T-helper 1 cell treated with Interleukin-12 subunit alpha and Interleukin-12 subunit beta and Interleukin-4 antibody, amounts not matched to agents 30 μg/mL and 1 μg/mL, for 36 hours (primary cell): ENCODE results near the gene PHF13.
"Not testable (repeated sequence)": the region's sequence is repeated elsewhere in the genome, so short reads cannot be mapped to it uniquely, and the experiment has no call there.

Source experiments
- H3K27ac Mint-ChIP-seq: one replicate; pipeline ENCODE4 v1.8.0; 2021; ENCODE audit warnings: mild to moderate bottlenecking, mixed read lengths
- H3K27me3 Mint-ChIP-seq: one replicate; pipeline ENCODE4 v1.8.0; 2021; ENCODE audit warnings: low read depth, mixed read lengths
- H3K36me3 Mint-ChIP-seq: one replicate; pipeline ENCODE4 v1.8.0; 2021; ENCODE audit warnings: low read depth, mixed read lengths
- H3K4me1 Mint-ChIP-seq: one replicate; pipeline ENCODE4 v1.8.0; 2021; ENCODE audit warnings: low read depth, mixed read lengths
- H3K4me3 Mint-ChIP-seq: one replicate; pipeline ENCODE4 v1.8.0; 2021; ENCODE audit warnings: mild to moderate bottlenecking, moderate library complexity, mixed read lengths
- H3K9me3 Mint-ChIP-seq: one replicate; pipeline ENCODE4 v1.8.0; 2021; ENCODE audit warnings: mixed read lengths

The PHF13 gene

DNA sequence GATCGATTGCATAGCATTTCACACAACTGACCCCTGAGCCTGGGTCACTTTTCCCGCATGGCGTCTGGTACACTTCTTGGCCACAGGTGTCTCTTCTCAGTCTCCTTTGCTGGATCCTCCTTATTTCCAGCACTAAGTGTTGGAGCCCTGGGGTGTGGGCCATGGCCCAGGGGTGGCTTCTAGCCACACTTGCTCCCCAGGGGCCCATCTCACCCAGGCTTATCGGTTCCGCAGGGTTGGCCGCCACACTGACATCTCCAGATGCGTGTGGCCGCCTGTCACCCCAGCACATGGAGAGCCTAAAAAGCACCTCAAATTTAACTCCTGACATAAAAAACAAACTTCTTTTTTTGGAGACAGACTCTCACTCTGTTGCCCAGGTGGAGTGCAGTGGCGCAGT is 13.5 kb downstream of the PHF13 start:
- peak overlapping the region; percentile 95 for H3K4me3 Mint-ChIP-seq
- H3K27me3 Mint-ChIP-seq, result no peaks in the 10 kb centered on the region
- H3K27ac Mint-ChIP-seq, result no peak overlapping the region
- H3K36me3 Mint-ChIP-seq, result peaks cover 28% of the 10 kb centered on the region
- no peaks in the 10 kb centered on the region for H3K9me3 Mint-ChIP-seq
- peaks cover 21% of the 10 kb centered on the region for H3K4me1 Mint-ChIP-seq

DNA sequence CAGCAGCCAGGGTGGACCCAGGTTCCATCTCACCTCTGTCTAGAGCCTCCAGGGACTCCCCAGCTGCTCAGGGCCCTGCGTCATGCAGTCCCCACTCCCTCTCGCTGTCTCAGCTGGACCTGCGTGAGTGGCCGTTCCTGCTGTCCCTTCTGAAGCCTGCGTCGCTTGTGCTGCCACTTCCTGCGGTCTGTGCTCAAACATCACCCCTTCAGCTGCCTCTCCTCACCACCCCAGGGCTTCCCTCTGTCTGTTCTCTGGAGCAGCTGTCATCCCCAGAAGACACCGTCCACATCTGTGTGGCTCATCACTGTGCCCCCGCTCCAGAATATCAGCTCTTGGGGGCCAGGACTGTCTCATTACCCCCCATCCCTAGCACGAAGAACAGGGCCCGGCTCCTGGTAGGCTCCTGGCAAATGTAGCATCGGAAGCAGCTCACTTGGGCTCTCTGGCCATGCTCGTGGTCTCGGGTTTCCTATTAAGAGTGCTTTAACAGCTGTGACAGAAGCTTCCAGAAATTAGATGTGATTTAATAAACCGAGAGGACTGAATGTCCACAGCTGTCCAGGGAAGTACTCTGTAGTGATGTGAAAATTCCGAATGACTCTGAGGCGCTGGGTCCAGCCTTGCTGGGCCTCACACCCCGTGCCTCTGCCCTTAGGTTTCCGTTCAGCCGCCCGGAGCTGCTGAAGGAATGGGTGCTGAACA is 14.5 kb downstream of the PHF13 start:
- Mint-ChIP-seq H3K4me1 (peaks cover 19% of the 10 kb centered on the region), H3K9me3 (no peaks in the 10 kb centered on the region), H3K27me3 (no peaks in the 10 kb centered on the region), H3K4me3 (peak overlapping the region; percentile 49), H3K27ac (peak overlapping the region; percentile 38), H3K36me3 (peaks cover 26% of the 10 kb centered on the region)

DNA sequence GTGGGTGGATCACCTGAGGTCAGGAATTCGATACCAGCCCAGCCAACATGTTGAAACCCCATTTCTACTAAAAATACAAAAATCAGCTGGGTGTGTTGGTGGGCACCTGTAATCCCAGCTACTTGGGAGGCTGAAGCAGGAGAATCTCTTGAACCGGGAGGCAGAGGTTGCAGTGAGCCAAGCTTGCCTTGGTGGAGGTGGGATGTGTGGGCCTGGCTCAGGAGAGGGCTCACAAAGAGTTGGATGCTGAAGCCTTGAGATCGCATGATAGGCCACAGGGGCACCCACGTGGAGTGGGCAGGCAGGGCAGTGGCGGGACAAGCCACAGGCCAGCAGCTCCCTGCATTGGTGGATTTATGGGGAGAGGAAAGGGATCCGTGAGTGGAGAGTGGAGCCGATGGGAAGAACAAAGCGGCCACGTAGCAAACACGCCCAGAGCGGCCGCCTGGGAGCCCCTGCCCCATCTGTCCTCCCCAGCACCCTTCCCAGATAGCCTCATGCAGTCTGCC is 15.5 kb downstream of the PHF13 start:
- H3K4me3 Mint-ChIP-seq, result no peak overlapping the region
- no peak overlapping the region for H3K27ac Mint-ChIP-seq
- peaks cover 18% of the 10 kb centered on the region for H3K4me1 Mint-ChIP-seq
- H3K27me3 Mint-ChIP-seq, result no peaks in the 10 kb centered on the region
- peaks cover 27% of the 10 kb centered on the region for H3K36me3 Mint-ChIP-seq
- H3K9me3 Mint-ChIP-seq, result no peaks in the 10 kb centered on the region

DNA sequence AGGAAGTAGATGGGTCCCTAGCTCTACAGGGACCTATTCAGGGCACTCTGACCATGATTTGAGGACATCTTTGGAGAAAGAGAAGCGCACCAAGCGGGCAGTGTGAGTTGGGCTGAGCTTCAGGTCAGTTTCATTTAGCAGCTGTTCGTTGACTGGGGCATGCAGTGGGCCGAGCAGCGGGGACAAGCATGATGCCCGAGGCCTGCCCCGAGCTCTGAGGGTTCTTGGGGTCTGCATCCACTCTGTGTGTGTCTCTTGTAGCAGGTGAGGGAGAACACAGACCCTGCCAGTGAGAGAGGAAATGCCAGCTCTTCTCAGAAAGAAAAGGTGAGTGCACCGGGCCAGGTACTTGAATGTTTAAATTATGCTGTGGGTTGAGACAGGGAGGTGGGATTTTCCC is 16.5 kb downstream of the PHF13 start:
- peaks cover 28% of the 10 kb centered on the region for H3K36me3 Mint-ChIP-seq
- H3K27me3 Mint-ChIP-seq, result no peaks in the 10 kb centered on the region
- H3K4me3 Mint-ChIP-seq, result no peak overlapping the region
- peaks cover 14% of the 10 kb centered on the region for H3K4me1 Mint-ChIP-seq
- H3K9me3 Mint-ChIP-seq, result no peaks in the 10 kb centered on the region
- H3K27ac Mint-ChIP-seq, result no peak overlapping the region

DNA sequence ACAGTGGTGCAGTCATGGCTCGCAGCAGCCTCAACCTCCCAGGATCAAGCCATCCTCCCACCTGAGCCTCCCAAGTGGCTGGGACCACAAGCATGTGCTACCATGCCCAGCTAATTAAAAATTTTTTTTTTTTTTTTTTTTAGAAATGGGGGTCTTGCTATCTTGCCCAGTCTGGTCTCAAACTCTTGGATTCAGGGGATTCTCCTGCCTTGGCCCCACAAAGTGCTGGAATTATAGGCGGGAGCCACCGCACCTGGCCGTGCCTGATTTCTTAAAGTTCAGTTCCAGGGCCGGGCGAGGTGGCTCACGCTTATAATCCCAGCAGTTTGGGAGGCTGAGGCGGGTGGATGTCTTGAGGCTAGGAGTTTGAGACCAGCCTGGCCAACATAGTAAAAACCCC is 17.5 kb downstream of the PHF13 start:
- Mint-ChIP-seq H3K9me3 (no peaks in the 10 kb centered on the region), H3K27ac (no peak overlapping the region), H3K4me3 (no peak overlapping the region), H3K4me1 (peaks cover 14% of the 10 kb centered on the region), H3K27me3 (no peaks in the 10 kb centered on the region), H3K36me3 (peaks cover 26% of the 10 kb centered on the region)

DNA sequence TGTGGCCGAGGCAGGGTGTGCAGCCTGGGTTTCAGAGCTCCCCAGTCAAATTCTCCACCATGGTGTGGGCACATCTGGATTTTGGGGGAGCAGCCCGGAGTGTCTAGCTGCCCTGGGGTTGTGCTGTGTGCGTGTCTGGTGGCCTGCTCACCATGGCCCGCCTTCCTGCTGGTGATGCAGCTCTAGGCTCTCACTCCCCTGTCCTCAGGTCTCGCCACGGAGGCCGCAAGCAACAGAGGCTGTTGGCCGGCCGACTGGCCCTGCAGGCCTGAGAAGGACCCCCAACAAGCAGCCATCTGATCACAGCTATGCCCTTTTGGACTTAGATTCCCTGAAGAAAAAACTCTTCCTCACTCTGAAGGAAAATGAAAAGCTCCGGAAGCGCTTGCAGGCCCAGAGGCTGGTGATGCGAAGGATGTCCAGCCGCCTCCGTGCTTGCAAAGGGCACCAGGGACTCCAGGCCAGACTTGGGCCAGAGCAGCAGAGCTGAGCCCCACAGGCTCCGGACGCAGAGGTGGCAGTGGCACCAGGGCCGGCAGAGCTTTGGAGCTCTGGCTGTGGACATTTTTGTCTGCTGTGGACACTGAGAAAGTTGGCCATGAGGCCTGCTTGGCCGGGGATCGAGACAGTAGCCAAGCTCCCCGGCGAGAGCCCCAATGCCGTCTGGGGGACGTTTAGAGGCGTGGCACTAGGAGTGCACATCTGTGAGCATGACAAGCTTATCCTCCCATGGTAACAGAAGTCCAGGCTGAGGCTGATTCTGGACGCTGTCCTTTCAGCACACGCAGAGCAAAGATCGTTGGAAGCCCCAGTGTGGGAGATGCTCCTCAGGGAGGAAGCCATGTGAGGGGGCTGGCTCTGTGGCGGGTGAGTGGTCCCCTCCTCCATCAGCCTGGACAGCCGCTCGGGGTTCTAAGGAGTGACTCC is 19.3 kb downstream of the PHF13 start:
- H3K36me3 Mint-ChIP-seq, result peaks cover 22% of the 10 kb centered on the region
- H3K9me3 Mint-ChIP-seq, result no peaks in the 10 kb centered on the region
- no peak overlapping the region for H3K4me3 Mint-ChIP-seq
- no peak overlapping the region for H3K27ac Mint-ChIP-seq
- no peaks in the 10 kb centered on the region for H3K27me3 Mint-ChIP-seq
- H3K4me1 Mint-ChIP-seq, result peaks cover 1% of the 10 kb centered on the region

DNA sequence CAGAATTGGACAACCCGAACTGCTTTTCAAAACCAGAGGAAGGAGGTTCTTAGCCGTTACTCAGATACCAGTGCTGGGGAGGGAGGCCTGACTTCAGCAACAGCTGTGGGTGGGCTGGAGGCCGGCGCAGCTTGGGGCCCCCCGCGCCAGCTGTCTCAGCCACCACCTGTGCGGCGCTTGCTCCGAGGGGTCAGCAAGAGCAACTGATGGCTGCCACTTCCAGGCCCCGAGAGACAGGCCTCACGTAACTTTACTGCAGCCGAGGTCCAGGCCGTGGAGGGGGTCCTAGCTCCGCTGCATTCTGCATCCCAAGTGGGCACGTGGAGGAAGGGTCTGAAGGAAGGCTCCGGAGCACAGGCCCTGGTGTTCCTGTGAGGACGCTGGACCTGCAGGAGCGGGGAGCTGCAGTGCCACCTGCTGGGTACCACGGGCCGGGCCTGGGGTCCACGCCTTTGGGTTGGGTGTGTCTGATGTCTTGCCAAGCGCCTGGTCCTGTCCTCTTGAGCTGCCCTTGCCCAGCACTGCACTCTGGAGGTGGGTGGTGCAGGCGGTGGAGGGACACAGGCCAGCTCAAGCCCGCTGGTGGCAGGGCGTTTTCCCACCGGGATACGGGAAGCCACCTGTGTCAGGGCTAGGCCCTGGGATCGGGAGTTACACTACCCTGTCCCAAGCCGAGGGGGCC is 21.0 kb downstream of the PHF13 start:
- Mint-ChIP-seq H3K4me1 (no peaks in the 10 kb centered on the region), H3K9me3 (no peaks in the 10 kb centered on the region), H3K4me3 (no peak overlapping the region), H3K27me3 (no peaks in the 10 kb centered on the region), H3K27ac (no peak overlapping the region), H3K36me3 (peaks cover 18% of the 10 kb centered on the region)

DNA sequence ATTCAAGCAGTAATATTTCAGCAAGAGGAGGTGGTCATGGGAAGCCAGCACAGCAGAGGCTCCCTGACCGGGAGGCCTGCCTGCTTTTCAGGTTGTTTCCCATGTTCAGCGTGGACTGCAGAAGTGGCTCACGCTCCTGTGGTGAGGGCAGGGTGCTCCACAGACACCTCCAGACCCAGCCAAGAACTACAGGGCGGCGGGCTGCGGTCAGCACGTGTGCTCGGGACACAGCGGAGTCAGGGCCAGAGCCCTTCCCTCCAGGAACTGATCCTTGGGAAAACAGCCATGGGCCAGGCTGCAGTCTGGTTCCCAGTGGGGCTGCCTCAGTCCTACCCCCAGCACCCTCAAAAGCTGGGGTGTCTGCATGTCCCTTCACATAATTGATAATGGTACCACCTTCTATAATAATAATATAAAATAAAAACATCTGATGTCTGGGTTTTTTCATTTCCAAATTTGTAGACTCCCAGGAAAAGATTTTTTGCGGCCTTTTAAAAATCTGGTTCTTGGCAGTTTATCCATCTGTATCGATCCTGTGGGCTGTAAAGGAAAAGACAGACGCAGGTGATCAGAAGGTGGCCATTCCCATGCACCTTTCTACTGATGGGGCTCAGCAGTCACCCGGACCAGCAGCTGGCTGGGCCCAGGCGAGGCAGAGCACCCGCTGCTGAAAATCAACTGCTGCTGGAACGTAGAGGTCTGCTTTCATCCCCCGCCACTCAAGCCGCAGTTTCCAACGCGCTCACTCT is 21.8 kb downstream of the PHF13 start:
- no peak overlapping the region for H3K4me3 Mint-ChIP-seq
- H3K27ac Mint-ChIP-seq, result no peak overlapping the region
- peaks cover 12% of the 10 kb centered on the region for H3K36me3 Mint-ChIP-seq
- no peaks in the 10 kb centered on the region for H3K27me3 Mint-ChIP-seq
- H3K9me3 Mint-ChIP-seq, result no peaks in the 10 kb centered on the region
- no peaks in the 10 kb centered on the region for H3K4me1 Mint-ChIP-seq

DNA sequence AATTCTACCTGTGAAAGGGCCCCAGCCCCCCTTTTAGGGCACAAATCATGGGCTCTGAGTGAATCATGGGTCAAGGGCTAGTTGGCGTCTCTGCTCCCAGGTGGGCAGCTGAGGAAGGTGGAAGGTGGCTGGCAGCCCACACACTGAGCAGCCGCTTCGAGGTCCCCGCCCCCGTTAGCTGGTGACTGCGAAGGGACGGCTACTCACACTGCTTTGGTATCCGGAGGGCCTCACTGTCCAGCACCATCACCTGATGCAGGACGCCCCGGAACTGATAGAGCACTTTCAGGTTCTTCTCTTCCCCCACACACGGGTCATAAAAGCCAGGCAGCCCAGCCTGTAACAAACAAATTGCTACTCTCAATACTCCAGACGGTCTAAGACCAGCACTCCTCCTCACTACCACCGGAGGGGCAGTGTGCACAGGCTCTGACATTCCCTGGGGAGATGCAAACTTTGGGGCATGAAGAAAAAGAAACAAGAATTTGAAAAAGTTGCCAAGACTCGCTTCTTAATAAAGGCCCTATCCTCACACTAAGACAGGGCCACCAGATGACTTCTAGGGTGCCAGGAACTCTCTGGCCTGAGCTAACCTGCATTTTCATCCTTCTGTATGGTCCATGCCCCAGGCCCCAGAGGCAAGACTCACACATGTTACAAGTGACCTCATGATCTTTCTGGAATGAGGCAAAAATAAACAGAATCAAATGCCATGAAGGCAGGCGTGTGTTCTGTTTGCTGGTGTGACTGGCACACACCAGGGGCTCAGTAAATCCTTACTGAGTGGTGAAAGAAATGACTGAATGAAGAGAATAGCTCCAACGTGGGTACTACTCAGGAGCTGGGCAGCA is 22.6 kb downstream of the PHF13 start:
- Mint-ChIP-seq H3K27ac (no peak overlapping the region), H3K27me3 (no peaks in the 10 kb centered on the region), H3K4me3 (no peak overlapping the region), H3K36me3 (peaks cover 12% of the 10 kb centered on the region), H3K4me1 (no peaks in the 10 kb centered on the region), H3K9me3 (no peaks in the 10 kb centered on the region)

DNA sequence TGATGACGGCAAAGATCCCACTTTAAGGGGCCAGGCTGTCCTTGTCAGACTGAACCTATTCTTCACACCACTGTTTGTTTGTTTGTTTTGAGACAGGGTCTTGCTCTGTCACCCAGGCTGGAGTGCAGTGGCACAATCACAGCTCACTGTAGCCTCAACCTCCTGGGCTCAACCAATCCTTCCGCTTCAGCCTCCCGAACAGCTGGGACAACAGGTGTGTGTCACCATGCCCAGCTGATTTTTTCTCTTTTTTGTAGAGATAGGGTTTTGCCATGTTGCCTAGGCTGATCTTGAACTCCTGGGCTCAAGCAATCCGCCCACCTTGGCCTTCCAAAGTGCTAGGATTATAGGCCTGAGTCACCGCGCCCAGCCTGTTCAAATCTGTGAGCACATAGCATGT is 23.2 kb downstream of the PHF13 start:
- not testable (repeated sequence) for H3K27me3 Mint-ChIP-seq, H3K4me1 Mint-ChIP-seq, H3K4me3 Mint-ChIP-seq, H3K9me3 Mint-ChIP-seq, H3K27ac Mint-ChIP-seq
- peaks cover 15% of the 10 kb centered on the region for H3K36me3 Mint-ChIP-seq

DNA sequence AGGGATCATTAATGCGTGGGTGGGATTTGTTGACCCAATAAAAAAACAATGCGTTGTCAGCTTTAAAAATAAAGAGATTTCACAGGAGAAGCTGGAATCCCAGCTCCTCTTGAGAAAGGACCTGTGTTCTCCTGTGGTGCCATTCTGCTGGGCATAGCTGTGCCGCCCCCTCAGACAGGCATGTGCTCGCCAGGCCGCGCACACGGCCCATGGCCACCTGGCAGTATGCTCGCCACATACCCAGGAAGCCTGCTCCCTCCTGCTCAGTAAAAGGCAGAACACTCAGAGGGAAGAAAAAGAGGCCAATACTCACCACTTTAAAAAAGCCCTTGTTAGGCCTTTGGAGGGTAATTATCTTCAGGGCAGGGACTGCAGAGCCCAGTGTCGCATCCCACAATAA is 24.2 kb downstream of the PHF13 start:
- no peaks in the 10 kb centered on the region for H3K27me3 Mint-ChIP-seq
- peaks cover 20% of the 10 kb centered on the region for H3K36me3 Mint-ChIP-seq
- no peak overlapping the region for H3K27ac Mint-ChIP-seq
- no peaks in the 10 kb centered on the region for H3K9me3 Mint-ChIP-seq
- H3K4me1 Mint-ChIP-seq, result no peaks in the 10 kb centered on the region
- H3K4me3 Mint-ChIP-seq, result no peak overlapping the region

DNA sequence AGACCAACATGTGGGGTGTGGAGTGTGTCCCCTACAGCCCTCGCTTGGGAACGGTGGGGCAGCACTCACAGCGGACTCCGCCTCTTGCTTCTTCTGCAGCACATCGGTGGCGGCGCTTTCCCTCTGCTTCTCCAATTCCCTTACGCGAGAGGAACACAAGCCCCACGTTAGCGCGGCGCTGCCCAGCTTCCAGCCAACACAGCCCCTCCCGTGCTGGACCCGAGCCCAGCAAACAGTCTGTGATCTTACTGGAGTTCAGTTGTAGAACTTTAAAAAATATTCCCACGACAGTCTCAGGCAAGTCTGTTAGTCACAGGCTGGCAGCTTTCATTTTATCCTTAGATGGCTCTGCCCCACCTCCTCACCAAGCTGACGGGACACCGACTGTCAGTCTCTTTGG is 24.7 kb downstream of the PHF13 start:
- Mint-ChIP-seq H3K36me3 (peaks cover 18% of the 10 kb centered on the region), H3K27me3 (no peaks in the 10 kb centered on the region), H3K4me3 (no peak overlapping the region), H3K4me1 (no peaks in the 10 kb centered on the region), H3K9me3 (no peaks in the 10 kb centered on the region), H3K27ac (no peak overlapping the region)

DNA sequence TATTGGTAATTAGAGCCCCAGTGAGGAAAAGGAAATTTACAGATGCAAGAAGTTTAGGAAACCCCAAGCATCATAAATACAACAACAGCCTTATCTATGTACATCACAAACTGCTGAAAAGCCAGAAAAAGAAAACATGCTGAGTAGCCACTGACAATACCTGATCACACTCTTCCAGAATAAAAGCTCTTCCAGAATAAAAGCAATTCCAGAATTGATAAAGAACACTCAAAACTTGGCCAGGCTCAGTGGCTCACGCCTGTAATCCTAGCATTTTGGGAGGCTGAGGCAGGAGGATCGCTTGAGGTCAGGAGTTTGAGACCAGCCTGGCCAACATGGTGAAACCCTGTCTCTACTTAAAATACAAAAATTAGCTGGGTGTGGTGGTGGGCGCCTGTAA is 27.3 kb downstream of the PHF13 start:
- not testable (repeated sequence) for H3K27me3 Mint-ChIP-seq, H3K9me3 Mint-ChIP-seq, H3K27ac Mint-ChIP-seq, H3K4me3 Mint-ChIP-seq, H3K4me1 Mint-ChIP-seq
- peaks cover 14% of the 10 kb centered on the region for H3K36me3 Mint-ChIP-seq
